GM12878 (cell line): Measurements from ENCODE around the gene RPS6KA2. TPM values are rescaled to one million over a fixed set of nuclear protein-coding genes. Genes with fewer than 3 reads are reported as not detected.

Experiments
- ATAC-seq: fragments of 200-7000 bp; cut with Tn5 transposase; 3 replicates; pipeline ENCODE4 v1.9.1; 2020; ENCODE audit warnings: mild to moderate bottlenecking, moderate library complexity
- BruUV-seq: library from RNA; stranded (reverse); fragments of 400-500 nt; replicated peaks from 2 replicates; lab custom pipeline; 2021; lab: Mats Ljungman, UMichigan
- CTCF ChIA-PET: fragments of 300-600 bp; sonication (Branson Sonifier 250); formaldehyde crosslinking; extraction: SDS; loops from one replicate; lab custom pipeline; 2021; ENCODE audit warnings: inconsistent platforms; lab: Yijun Ruan, JAX
- POLR2A ChIA-PET: fragments of 350-600 bp; formaldehyde crosslinking; extraction: SDS; loops from one replicate; lab custom pipeline; 2021; ENCODE audit warnings: inconsistent platforms; lab: Charles Lee
- RAD21 ChIA-PET: fragments of 300-600 bp; sonication (Branson Sonifier 250); formaldehyde crosslinking; loops from one replicate; lab custom pipeline; 2023; ENCODE audit warnings: antibody characterized with exemption; ENCODE audit not compliant: unreplicated experiment; lab: Charles Lee
- SMC1A ChIA-PET: fragments of 300-600 bp; sonication (Branson Sonifier 250); formaldehyde crosslinking; loops from one replicate; lab custom pipeline; 2023; ENCODE audit not compliant: unreplicated experiment, uncharacterized antibody; lab: Charles Lee
- DNase-seq: peaks from one replicate; pipeline ENCODE4 v3.0.0-alpha.2; 2011; ENCODE audit warnings: low read depth, low spot score
- FAIRE-seq: peaks from 3 replicates; lab custom pipeline; 2011; peaks lifted over from hg19 to GRCh38; lab: Jason Lieb, UNC
- H2AFZ ChIP-seq: 2 replicates; pipeline ENCODE4 v1.6.0; 2011; ENCODE audit warnings: low read depth, low read length, control low read depth; ENCODE audit not compliant: control insufficient read depth
- H3K27ac ChIP-seq: 2 replicates; pipeline ENCODE4 v1.5.1; 2011; ENCODE audit warnings: control low read depth; ENCODE audit not compliant: control insufficient read depth, insufficient read depth
- H3K27me3 ChIP-seq, 2 experiments: replicated peaks in 1 of 2; 2 replicates each; pipeline versions ENCODE4 v1.6.0 to v1.6.1; 2011; ENCODE audit warnings: low read length in 1 of 2; ENCODE audit not compliant: control insufficient read depth in 2 of 2, insufficient read depth in 2 of 2
- H3K36me3 ChIP-seq, 2 experiments: 2 replicates each; pipeline ENCODE4 v1.5.1; 2011; ENCODE audit warnings: low read length in 1 of 2; ENCODE audit not compliant: control insufficient read depth in 2 of 2, insufficient read depth in 2 of 2
- H3K4me1 ChIP-seq: 2 replicates; pipeline ENCODE4 v1.6.1; 2011; ENCODE audit warnings: mild to moderate bottlenecking, low read length, moderate library complexity, mixed read lengths; ENCODE audit not compliant: control insufficient read depth, insufficient read depth
- H3K4me2 ChIP-seq: 2 replicates; pipeline ENCODE4 v1.6.0; 2011; ENCODE audit warnings: control low read depth; ENCODE audit not compliant: control insufficient read depth, insufficient read depth
- H3K4me3 ChIP-seq: fragments of 200-600 bp; sonication (generic); 2 replicates; pipeline ENCODE4 v1.5.1; 2016
- H3K79me2 ChIP-seq: 2 replicates; pipeline ENCODE4 v1.6.0; 2011; ENCODE audit warnings: low read length; ENCODE audit not compliant: control insufficient read depth, insufficient read depth
- H3K9ac ChIP-seq: 2 replicates; pipeline ENCODE4 v1.8.0; 2011; ENCODE audit warnings: low read length, control low read depth, mixed read lengths; ENCODE audit not compliant: control insufficient read depth, insufficient read depth
- H3K9me3 ChIP-seq: replicated peaks from 3 replicates; pipeline ENCODE4 v1.5.1; 2011; ENCODE audit warnings: mild to moderate bottlenecking, low read length; ENCODE audit not compliant: control insufficient read depth, insufficient read depth
- H4K20me1 ChIP-seq: 2 replicates; pipeline ENCODE4 v1.6.0; 2011; ENCODE audit not compliant: control insufficient read depth, insufficient read depth
- CREB1 ChIP-seq: IDR thresholded peaks from 2 replicates; pipeline ENCODE4 v1.6.1; 2012; ENCODE audit warnings: low read depth, mild to moderate bottlenecking, inconsistent platforms
- IKZF1 ChIP-seq: fragments of 450-650 bp; conservative IDR thresholded peaks from 2 replicates; pipeline ENCODE4 v1.6.1; 2017; ENCODE audit warnings: antibody characterized with exemption, mild to moderate bottlenecking
- KLF5 ChIP-seq: fragments of 450-650 bp; IDR thresholded peaks from 2 replicates; pipeline ENCODE4 v1.6.1; 2014; ENCODE audit warnings: mild to moderate bottlenecking; ENCODE audit not compliant: partially characterized antibody
- MTA2 ChIP-seq: fragments of 450-650 bp; IDR thresholded peaks from 2 replicates; pipeline ENCODE4 v1.6.1; 2016; ENCODE audit warnings: low read depth, mild to moderate bottlenecking, moderate library complexity
- NR2C2 ChIP-seq: IDR thresholded peaks from 2 replicates; pipeline ENCODE4 v1.6.1; 2011; ENCODE audit warnings: borderline replicate concordance, low read depth; ENCODE audit not compliant: control insufficient read depth, insufficient read length
- RAD51 ChIP-seq: fragments of 450-650 bp; IDR thresholded peaks from 2 replicates; pipeline ENCODE4 v1.6.1; 2016; ENCODE audit warnings: moderate library complexity, mild to moderate bottlenecking, inconsistent platforms
- SMC3 ChIP-seq: IDR thresholded peaks from 2 replicates; pipeline ENCODE4 v1.6.1; 2011; ENCODE audit warnings: low read length, improper control_type of control experiment, borderline replicate concordance
- SPI1 ChIP-seq: IDR thresholded peaks from 2 replicates; pipeline ENCODE4 v1.6.1; 2011; ENCODE audit warnings: low read depth, mild to moderate bottlenecking, low read length, moderate library complexity, borderline replicate concordance; ENCODE audit not compliant: insufficient read depth
- STAT1 ChIP-seq: fragments of 450-650 bp; conservative IDR thresholded peaks from 2 replicates; pipeline ENCODE4 v1.6.1; 2014; ENCODE audit warnings: antibody characterized with exemption, mild to moderate bottlenecking
- USF1 ChIP-seq: IDR thresholded peaks from 2 replicates; pipeline ENCODE4 v1.6.1; 2011; ENCODE audit warnings: borderline replicate concordance, low read depth, mild to moderate bottlenecking, moderate library complexity, mixed read lengths, low read length; ENCODE audit not compliant: insufficient read depth; ENCODE audit errors: extremely low read length
- YBX1 ChIP-seq: fragments of 450-650 bp; IDR thresholded peaks from 2 replicates; pipeline ENCODE4 v1.6.1; 2016; ENCODE audit warnings: antibody characterized with exemption
- YY1 ChIP-seq: IDR thresholded peaks from 2 replicates; pipeline ENCODE4 v1.6.1; 2011; ENCODE audit warnings: low read depth, mild to moderate bottlenecking, low read length
- WGBS: methylation state at CpG from one replicate; pipeline ENCODE4 v1.1.6; 2016; ENCODE audit warnings: low lambda C conversion rate; ENCODE audit not compliant: insufficient replicate concordance, insufficient coverage; ENCODE audit errors: missing lambda C conversion rate; 5-methylcytosine and 5-hydroxymethylcytosine counted together
- in situ Hi-C: fragments of 300-500 bp; cut with MboI; formaldehyde crosslinking; loops from 9 replicates; pipeline ENCODE4 v1.14.3; 2018; ENCODE audit warnings: mixed read lengths
- intact Hi-C: fragments of 100-400 bp; cut with micrococcal nuclease; formaldehyde crosslinking; loops from one replicate; pipeline ENCODE4 v1.14.2; 2022; ENCODE audit not compliant: unreplicated experiment
- polyA plus RNA-seq, 11 experiments: library from polyadenylated mRNA; depleted of rRNA in 4 of 11; unstranded in 6 of 11; stranded (reverse) in 5 of 11; fragments of >200 nt; fragmentation: Nextera tagmentation in 4 of 11; fragmentation: Illumina TruSeq in 1 of 11; extraction: Ambion mirVana in 4 of 11; extraction: Trizol in 1 of 11; gene quantifications; 1 replicate in 1 of 11; 2 replicates in 10 of 11; pipeline versions ENCODE4 v1.2.1 to v1.2.3, GENCODE V29; 2011 to 2016; ENCODE audit warnings: inconsistent platforms in 2 of 11, missing spikeins in 2 of 11, low read depth in 1 of 11
- total RNA-seq, 4 experiments: library from RNA; depleted of rRNA in 3 of 4; stranded (reverse); fragments of >200 nt in 3 of 4; fragmentation: Illumina TruSeq in 1 of 4; extraction: Trizol in 1 of 4; gene quantifications; 2 replicates each; pipeline versions ENCODE4 v1.2.1 to v1.2.3, GENCODE V29; 2013 to 2021

Gene RPS6KA2
- total and polyA plus RNA-seq, 10 of the 15 experiments (the other 5 are each of a cell fraction or from before 2014, with no cell fraction given): 0.02 to 1.0 (median 0.22) TPM; not detected in 1

- Histone ChIP-seq H3K27me3 (no peaks in the 10 kb centered on the region), H3K4me3 (no peak overlapping the region), H3K27ac (no peak overlapping the region), H3K4me2 (no peak overlapping the region), H2AFZ (no peak overlapping the region), H3K4me1 (no peaks in the 10 kb centered on the region), H3K79me2 (no peaks in the 10 kb centered on the region), H4K20me1 (no peaks in the 10 kb centered on the region), H3K9ac (no peak overlapping the region), H3K9me3 (peaks cover 16% of the 10 kb centered on the region; the same call in 2 of the 3 replicates), H3K36me3 (no peaks in the 10 kb centered on the region)
- no peak for ATAC-seq
- no peak for FAIRE-seq
- intact Hi-C loops (loop anchor here (10.0 kb wide), 1 partner anchor 295 kb away; no protein-coding TSS in a partner anchor), in situ Hi-C loops (no loop called here)
- TF ChIP-seq NR2C2 (no peak), MTA2 (no peak), SPI1 (no peak), USF1 (no peak), YY1 (no peak), SMC3 (no peak), RAD51 (no peak), YBX1 (no peak), STAT1 (no peak), KLF5 (no peak), IKZF1 (no peak), CREB1 (no peak)
- POLR2A ChIA-PET: no interaction called here
- 62% methylated on average over 10 of the region's 10 CpGs for WGBS
- RAD21 ChIA-PET: no interaction called here
- SMC1A ChIA-PET: no interaction called here
- CTCF ChIA-PET: no interaction called here
- BruUV-seq: no TSS peak
- DNase-seq: no peak
Measured at GRCh38 chr6:166459906-166460305, 167.1 kb downstream of the RPS6KA2 start.
